Thyroid gland (tissue), 4 donors: ENCODE results near the gene GRAMD4.

Experiments
- CTCF ChIP-seq, 6 experiments: fragments of 200-600 bp in 3 of 6; fragments of 450-650 bp in 3 of 6; sonication (generic) in 3 of 6; IDR thresholded peaks; one replicate each; pipeline ENCODE4 v1.5.1; 2016 to 2019; ENCODE audit warnings: antibody characterized with exemption in 6 of 6, mild to moderate bottlenecking in 2 of 6, inconsistent platforms in 1 of 6, moderate library complexity in 1 of 6
- POLR2A ChIP-seq, 2 donors: fragments of 450-650 bp; IDR thresholded peaks; one replicate each; pipeline ENCODE4 v1.6.1; 2017; ENCODE audit warnings: antibody characterized with exemption in 2 of 2, mild to moderate bottlenecking in 2 of 2, moderate library complexity in 1 of 2

- no peak for TF ChIP-seq CTCF (IDR thresholded peaks at IDR 0.05)
- no peak for TF ChIP-seq POLR2A (IDR thresholded peaks at IDR 0.05)
Observed at GRCh38 chr22:46600273-46600796, 19.9 kb upstream of the GRAMD4 start.
